OCI-M2 (cell line): ENCODE data around the gene RHBDF1.
A peak's percentile ranks its signal among the peaks of the same experiment; 100 is the strongest.
"Not testable (repeated sequence)": the region's sequence is repeated elsewhere in the genome, so short reads cannot be mapped to it uniquely, and the experiment has no call there.

Experiments used
- DNase-seq: peaks from one replicate; lab custom pipeline; 2025; ENCODE audit not compliant: unreplicated experiment; lab: John Stamatoyannopoulos, UW

The RHBDF1 gene

GRCh38 chr16:60929-61878 is 11.2 kb downstream of the RHBDF1 start:
- no peak for DNase-seq

GRCh38 chr16:60166-60565 is 12.3 kb downstream of the RHBDF1 start:
- no peak for DNase-seq

- no peak for DNase-seq
Measured at GRCh38 chr16:59440-60059, 12.9 kb downstream of the RHBDF1 start.

- no peak for DNase-seq
Measured at GRCh38 chr16:58491-59439, 13.7 kb downstream of the RHBDF1 start.

GRCh38 chr16:57711-58110 is 14.7 kb downstream of the RHBDF1 start:
- no peak for DNase-seq

GRCh38 chr16:56231-56927 is 16.1 kb downstream of the RHBDF1 start:
- DNase-seq: no peak

- DNase-seq: no peak
Measured at GRCh38 chr16:55571-56136, 16.8 kb downstream of the RHBDF1 start.

- no peak for DNase-seq
Measured at GRCh38 chr16:54237-54581, 18.2 kb downstream of the RHBDF1 start.

GRCh38 chr16:53346-54236 is 18.8 kb downstream of the RHBDF1 start, which contains the start of the genes POLR3K and SNRNP25:
Gene POLR3K, minus strand, starts transcription at chr16:53608. Its CDS starts 22 bp downstream, at chr16:53586.
Gene SNRNP25, plus strand, starts transcription at chr16:53828. Its CDS starts 189 bp downstream, at chr16:54017.
- DNase-seq: peak; percentile 63

GRCh38 chr16:50769-51591 is 21.5 kb downstream of the RHBDF1 start:
- DNase-seq: no peak

GRCh38 chr16:47234-47633 is 25.2 kb downstream of the RHBDF1 start:
- no peak for DNase-seq

GRCh38 chr16:46510-46909 is 25.9 kb downstream of the RHBDF1 start:
- not testable (repeated sequence) for DNase-seq

GRCh38 chr16:45454-45853 is 27.0 kb downstream of the RHBDF1 start:
- no peak for DNase-seq

- DNase-seq: no peak
Measured at GRCh38 chr16:44655-45054, 27.8 kb downstream of the RHBDF1 start.

GRCh38 chr16:43294-43693 is 29.1 kb downstream of the RHBDF1 start:
- DNase-seq: no peak

GRCh38 chr16:42691-43090 is 29.7 kb downstream of the RHBDF1 start:
- no peak for DNase-seq

GRCh38 chr16:42069-42457 is 30.4 kb downstream of the RHBDF1 start:
- no peak for DNase-seq

GRCh38 chr16:41439-42068 is 30.9 kb downstream of the RHBDF1 start:
- DNase-seq: no peak
